ENCODE measurements around the gene KCNAB2.

The KCNAB2 gene

DNA sequence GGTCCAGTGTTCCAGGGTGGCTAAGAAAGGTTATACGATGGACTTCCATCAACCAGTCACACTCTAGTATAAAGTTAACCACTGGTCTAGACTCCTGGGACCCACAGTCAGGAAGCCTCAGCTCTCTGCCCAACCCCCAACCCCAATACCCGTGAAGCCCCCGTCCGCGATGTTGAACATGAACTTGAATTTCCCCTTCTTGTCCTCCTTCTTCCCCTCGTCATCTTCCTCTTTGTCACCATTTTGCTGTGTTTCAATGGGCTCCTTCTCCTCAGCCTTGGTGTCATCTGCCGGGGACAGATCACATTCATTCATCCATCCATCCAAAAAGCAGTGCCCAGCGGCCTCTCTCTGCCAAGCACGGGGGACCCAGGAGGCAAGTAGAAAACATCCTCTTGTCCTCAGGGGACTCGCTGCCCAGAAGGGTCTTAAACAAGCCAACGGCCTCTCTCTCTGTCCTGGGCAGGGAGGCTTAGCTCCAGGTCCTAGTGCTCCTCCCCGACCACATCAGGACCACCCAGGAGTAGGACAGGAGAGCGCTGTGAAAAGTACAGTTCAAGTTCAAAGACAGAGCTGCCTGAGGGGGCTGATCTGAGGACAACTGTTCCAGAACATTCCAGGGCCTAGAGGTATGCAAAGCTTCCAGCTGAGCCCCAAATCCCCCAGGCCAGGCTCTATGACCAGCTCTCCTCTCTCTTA, 66.5 kb downstream of the KCNAB2 start:
- Histone ChIP-seq H3K4me1 (ENCODE audit: low read length) (no peaks in the 10 kb centered on the region), H4K20me1 (ENCODE audit: insufficient read depth, low read length) (no peaks in the 10 kb centered on the region), H3K27me3 (ENCODE audit: low read depth, low read length) (no peaks in the 10 kb centered on the region), H3K9ac (ENCODE audit: low read length) (no peak overlapping the region), H3K79me2 (ENCODE audit: low read length) (no peaks in the 10 kb centered on the region), H3K9me3 (ENCODE audit: insufficient read depth, low read length) (no peaks in the 10 kb centered on the region), H3K27ac (ENCODE audit: low read length) (no peak overlapping the region), H3K36me3 (replicated peaks; ENCODE audit: low read depth, low read length) (no peaks in the 10 kb centered on the region), H2AFZ (ENCODE audit: low read depth, low read length) (no peak overlapping the region), H3K4me3 (ENCODE audit: low read length) (no peak overlapping the region), H3K4me2 (ENCODE audit: low read length) (no peak overlapping the region)
- no peak for TF ChIP-seq EZH2phosphoT487 (IDR thresholded peaks at IDR 0.05; ENCODE audit: low read depth)
- TF ChIP-seq, protein P1, sequence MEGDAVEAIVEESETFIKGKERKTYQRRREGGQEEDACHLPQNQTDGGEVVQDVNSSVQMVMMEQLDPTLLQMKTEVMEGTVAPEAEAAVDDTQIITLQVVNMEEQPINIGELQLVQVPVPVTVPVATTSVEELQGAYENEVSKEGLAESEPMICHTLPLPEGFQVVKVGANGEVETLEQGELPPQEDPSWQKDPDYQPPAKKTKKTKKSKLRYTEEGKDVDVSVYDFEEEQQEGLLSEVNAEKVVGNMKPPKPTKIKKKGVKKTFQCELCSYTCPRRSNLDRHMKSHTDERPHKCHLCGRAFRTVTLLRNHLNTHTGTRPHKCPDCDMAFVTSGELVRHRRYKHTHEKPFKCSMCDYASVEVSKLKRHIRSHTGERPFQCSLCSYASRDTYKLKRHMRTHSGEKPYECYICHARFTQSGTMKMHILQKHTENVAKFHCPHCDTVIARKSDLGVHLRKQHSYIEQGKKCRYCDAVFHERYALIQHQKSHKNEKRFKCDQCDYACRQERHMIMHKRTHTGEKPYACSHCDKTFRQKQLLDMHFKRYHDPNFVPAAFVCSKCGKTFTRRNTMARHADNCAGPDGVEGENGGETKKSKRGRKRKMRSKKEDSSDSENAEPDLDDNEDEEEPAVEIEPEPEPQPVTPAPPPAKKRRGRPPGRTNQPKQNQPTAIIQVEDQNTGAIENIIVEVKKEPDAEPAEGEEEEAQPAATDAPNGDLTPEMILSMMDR (IDR thresholded peaks at IDR 0.05; ENCODE audit: low read depth, low read length) = no peak

DNA sequence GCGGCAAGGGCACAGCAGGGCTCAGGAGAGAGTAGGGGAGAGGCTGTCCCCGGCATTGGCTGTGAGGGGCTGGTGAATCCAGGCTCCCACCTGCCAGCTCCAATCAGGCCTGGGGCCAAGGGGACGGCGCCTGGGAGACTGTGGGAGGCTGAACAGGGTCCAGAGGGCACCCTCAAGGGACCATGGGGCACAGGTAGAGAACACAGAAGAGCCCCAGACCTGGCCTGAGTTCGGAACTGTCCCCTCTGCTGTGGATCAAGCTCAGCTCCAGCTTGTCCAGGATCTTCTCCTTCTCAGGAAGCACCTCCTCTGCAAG, 67.0 kb downstream of the KCNAB2 start:
- no peak overlapping the region for H3K27ac ChIP-seq (ENCODE audit: low read length)
- H3K36me3 ChIP-seq (replicated peaks; ENCODE audit: low read depth, low read length) = no peaks in the 10 kb centered on the region
- H4K20me1 ChIP-seq (ENCODE audit: insufficient read depth, low read length) = no peaks in the 10 kb centered on the region
- no peaks in the 10 kb centered on the region for H3K4me1 ChIP-seq (ENCODE audit: low read length)
- H3K4me3 ChIP-seq (ENCODE audit: low read length) = no peak overlapping the region
- no peak overlapping the region for H3K4me2 ChIP-seq (ENCODE audit: low read length)
- H3K9ac ChIP-seq (ENCODE audit: low read length) = no peak overlapping the region
- no peak overlapping the region for H2AFZ ChIP-seq (ENCODE audit: low read depth, low read length)
- no peaks in the 10 kb centered on the region for H3K27me3 ChIP-seq (ENCODE audit: low read depth, low read length)
- no peaks in the 10 kb centered on the region for H3K9me3 ChIP-seq (ENCODE audit: insufficient read depth, low read length)
- H3K79me2 ChIP-seq (ENCODE audit: low read length) = no peaks in the 10 kb centered on the region
- TF ChIP-seq EZH2phosphoT487 (IDR thresholded peaks at IDR 0.05; ENCODE audit: low read depth) = no peak
- TF ChIP-seq, protein P1 (IDR thresholded peaks at IDR 0.05; ENCODE audit: low read depth, low read length) = no peak

DNA sequence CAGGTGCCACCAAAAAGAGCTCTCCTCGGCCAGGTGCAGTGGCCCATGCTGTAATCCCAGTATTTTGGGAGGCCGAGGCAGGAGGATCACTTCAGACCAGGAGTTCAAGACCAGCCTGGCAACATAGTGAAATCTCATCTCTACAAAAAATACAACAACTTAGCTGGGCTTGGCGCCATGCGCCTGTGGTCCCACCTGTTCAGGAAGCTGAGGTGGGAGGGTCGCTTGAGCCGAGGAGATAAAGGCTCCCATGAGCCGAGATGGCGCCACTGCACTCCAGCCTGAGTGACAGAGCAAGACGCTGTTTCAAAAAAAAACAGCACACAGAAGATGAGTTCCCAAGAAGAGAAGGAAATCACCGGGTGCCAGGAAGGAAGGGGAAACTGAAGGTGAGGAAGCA, 67.4 kb downstream of the KCNAB2 start:
- no peak overlapping the region for H2AFZ ChIP-seq (ENCODE audit: low read depth, low read length)
- no peak overlapping the region for H3K9ac ChIP-seq (ENCODE audit: low read length)
- H3K9me3 ChIP-seq (ENCODE audit: insufficient read depth, low read length) = no peaks in the 10 kb centered on the region
- no peaks in the 10 kb centered on the region for H3K27me3 ChIP-seq (ENCODE audit: low read depth, low read length)
- no peaks in the 10 kb centered on the region for H3K36me3 ChIP-seq (replicated peaks; ENCODE audit: low read depth, low read length)
- no peaks in the 10 kb centered on the region for H3K79me2 ChIP-seq (ENCODE audit: low read length)
- no peaks in the 10 kb centered on the region for H4K20me1 ChIP-seq (ENCODE audit: insufficient read depth, low read length)
- no peaks in the 10 kb centered on the region for H3K4me1 ChIP-seq (ENCODE audit: low read length)
- no peak overlapping the region for H3K4me3 ChIP-seq (ENCODE audit: low read length)
- H3K27ac ChIP-seq (ENCODE audit: low read length) = no peak overlapping the region
- no peak for TF ChIP-seq EZH2phosphoT487 (IDR thresholded peaks at IDR 0.05; ENCODE audit: low read depth)
- TF ChIP-seq, protein P1 (IDR thresholded peaks at IDR 0.05; ENCODE audit: low read depth, low read length) = no peak
- no peak overlapping the region for H3K4me2 ChIP-seq (ENCODE audit: low read length)

DNA sequence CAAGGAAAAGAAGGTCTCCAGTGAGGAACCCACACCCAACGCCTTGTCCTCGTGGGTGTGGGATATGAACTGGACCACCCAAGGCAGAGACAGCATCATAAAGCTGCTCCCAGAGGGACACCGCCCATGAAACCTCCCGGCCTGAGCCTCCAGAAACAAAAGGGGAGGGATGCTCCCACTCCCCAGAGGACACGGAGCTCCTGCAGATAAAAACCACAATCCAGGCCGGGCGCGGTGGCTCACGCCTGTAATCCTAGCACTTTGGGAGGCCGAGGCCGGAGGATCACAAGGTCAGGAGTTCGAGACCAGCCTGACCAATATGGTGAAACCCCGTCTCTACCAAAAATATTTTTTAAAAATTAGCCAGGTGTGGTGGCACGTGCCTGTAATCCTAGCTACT, 68.1 kb downstream of the KCNAB2 start:
- H2AFZ ChIP-seq (ENCODE audit: low read depth, low read length) = no peak overlapping the region
- no peaks in the 10 kb centered on the region for H3K9me3 ChIP-seq (ENCODE audit: insufficient read depth, low read length)
- H4K20me1 ChIP-seq (ENCODE audit: insufficient read depth, low read length) = no peaks in the 10 kb centered on the region
- H3K4me1 ChIP-seq (ENCODE audit: low read length) = no peaks in the 10 kb centered on the region
- no peak overlapping the region for H3K9ac ChIP-seq (ENCODE audit: low read length)
- H3K4me3 ChIP-seq (ENCODE audit: low read length) = no peak overlapping the region
- H3K79me2 ChIP-seq (ENCODE audit: low read length) = no peaks in the 10 kb centered on the region
- H3K4me2 ChIP-seq (ENCODE audit: low read length) = no peak overlapping the region
- no peaks in the 10 kb centered on the region for H3K27me3 ChIP-seq (ENCODE audit: low read depth, low read length)
- H3K36me3 ChIP-seq (replicated peaks; ENCODE audit: low read depth, low read length) = no peaks in the 10 kb centered on the region
- H3K27ac ChIP-seq (ENCODE audit: low read length) = no peak overlapping the region
- TF ChIP-seq, protein P1 (IDR thresholded peaks at IDR 0.05; ENCODE audit: low read depth, low read length) = no peak
- TF ChIP-seq EZH2phosphoT487 (IDR thresholded peaks at IDR 0.05; ENCODE audit: low read depth) = no peak

Data from OCI-LY3 (cell line).